GM21529 (cell line): Measurements from ENCODE around the gene TIGAR.

Source experiments
- ATAC-seq: cut with Tn5 transposase; IDR thresholded peaks from one replicate; pipeline ENCODE4 v1.9.1; 2021; ENCODE audit not compliant: unreplicated experiment

The TIGAR gene

GRCh38 chr12:4301932-4302501 is 19.0 kb upstream of the TIGAR start:
- no peak for ATAC-seq

- no peak for ATAC-seq
These were observed 18.1 kb upstream of the TIGAR start for GRCh38 chr12:4302881-4303280.

DNA sequence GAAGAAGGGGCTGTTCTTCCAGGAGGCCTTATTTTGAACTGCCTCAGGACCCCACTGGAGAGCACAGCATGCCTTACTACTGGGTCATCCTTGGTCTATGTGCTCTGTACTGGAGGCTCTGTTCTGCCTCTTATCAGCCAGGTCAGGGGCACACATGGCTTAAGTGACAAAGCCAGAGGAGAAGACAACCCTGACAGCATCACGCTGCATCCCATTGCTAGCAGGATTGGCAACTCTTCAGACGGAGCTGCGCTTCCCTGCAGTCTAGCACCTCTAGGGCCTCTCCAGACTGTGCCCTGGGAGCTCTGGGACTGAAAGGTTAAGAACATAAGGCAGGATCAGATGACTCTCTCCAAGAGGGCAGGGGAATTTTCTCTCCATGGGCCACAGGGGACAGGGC is 17.3 kb upstream of the TIGAR start:
- no peak for ATAC-seq

- ATAC-seq = no peak
These were observed 13.2 kb upstream of the TIGAR start for GRCh38 chr12:4307593-4308333.

DNA sequence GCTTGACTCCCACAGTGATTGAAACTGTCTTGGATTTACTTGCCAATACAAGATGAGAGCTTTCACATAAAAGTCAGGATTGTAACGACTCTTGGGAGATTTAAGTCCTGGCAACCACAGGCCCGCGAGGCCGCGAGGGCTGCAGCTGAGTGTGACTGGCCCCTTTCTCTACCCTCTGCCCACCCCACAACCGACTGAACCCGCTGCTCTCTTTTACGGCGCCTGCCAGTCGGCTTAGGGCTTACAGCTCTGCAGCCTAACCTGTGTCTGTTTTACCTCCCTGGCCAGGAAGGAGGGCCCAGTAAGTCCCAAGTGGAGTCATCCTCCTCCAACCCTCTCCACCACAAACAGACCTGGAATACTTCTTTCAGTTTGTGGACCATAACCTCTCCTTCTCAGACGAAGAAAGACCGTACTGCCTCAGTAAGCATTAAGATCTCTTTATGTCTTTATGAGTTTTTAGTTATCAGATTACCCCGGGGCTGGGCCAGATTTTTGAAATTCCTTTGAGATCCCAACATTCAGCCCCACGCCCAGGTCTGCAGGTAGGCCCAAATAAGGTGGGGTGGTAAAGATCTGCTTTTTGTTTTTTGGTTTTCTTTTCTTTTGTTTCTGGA is 12.6 kb upstream of the TIGAR start:
- no peak for ATAC-seq

DNA sequence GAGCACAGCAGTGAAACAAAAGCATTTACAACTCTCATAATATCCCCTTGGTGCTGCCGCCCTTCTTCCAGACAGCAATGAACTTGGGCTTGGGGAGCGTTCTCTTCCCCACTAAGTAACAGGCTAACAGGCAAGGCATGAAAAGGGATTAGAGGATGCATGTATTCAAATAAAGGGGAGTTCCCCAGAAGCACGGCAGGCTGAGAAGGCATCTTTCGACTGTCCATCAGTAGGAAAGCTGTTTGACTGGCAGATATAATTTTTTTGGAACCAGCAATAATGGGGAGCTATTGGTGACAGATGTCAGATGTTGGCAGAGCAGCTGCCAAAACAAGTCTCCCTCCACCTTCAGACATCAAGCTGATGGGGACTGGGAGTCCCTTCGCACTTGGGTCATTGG is 9.2 kb upstream of the TIGAR start:
- ATAC-seq = no peak

GRCh38 chr12:4312251-4312650 is 8.8 kb upstream of the TIGAR start:
- ATAC-seq = no peak

DNA sequence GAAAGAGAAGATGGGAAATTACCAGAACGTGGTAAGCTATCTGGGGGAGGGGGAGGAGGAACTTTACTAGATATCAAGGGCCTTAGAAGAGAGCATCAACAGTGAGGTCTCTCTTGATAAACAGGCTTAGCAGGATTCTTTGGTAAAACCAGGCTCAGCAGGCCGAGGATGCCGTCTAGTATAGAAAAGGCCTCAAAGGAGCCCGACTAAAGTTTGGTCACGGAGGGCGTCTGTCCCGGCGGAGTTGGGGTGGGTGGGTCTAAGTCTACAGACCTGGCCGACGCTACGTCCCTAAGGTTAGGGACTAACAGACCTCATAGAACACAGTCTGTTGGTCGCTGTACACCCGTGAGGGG is 538 bp upstream of the TIGAR start:
- ATAC-seq = peak; percentile 33

DNA sequence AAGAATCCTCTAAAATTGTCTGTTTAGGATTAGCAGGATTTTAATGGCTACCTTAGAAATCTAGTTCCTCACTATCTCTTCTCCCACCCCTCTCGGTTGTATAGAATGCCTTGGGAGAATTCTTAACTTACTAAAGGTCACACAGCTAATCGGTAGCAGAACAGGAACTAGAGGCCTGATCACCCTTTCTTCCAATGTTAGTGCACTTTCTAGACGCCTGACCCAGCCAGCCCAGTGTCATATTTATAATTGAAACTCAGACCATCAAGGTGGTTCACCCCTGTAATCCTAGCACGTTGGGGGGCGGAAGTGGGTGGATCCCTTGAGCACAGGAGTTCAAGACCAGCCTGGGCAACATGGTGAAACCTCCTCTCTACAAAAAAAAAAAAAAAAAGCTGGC is 1.7 kb downstream of the TIGAR start:
- no peak for ATAC-seq

GRCh38 chr12:4323396-4323795 is 2.4 kb downstream of the TIGAR start:
- no peak for ATAC-seq

- no peak for ATAC-seq
These were observed 3.4 kb downstream of the TIGAR start for GRCh38 chr12:4324366-4324765.

DNA sequence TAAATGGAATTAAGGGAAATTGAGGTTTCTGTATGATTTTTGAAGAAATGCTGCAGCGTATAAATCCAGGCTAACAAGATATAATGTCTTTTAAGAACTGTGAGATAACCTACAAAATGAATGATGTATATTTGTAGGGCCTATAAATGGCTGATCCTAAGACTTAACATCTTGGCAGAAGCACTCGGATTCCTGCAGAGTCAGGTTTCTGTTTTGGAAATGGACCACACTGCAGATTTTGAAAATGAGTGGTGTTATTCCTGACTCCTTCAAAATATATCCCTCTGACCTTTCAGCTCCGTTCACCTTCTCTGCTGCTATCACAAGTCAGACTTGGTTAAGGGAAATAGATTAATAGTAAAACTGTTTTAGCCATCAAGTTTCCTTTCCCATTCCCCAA is 5.0 kb downstream of the TIGAR start:
- ATAC-seq = no peak

- no peak for ATAC-seq
These were observed 6.3 kb downstream of the TIGAR start for GRCh38 chr12:4327293-4327692.

DNA sequence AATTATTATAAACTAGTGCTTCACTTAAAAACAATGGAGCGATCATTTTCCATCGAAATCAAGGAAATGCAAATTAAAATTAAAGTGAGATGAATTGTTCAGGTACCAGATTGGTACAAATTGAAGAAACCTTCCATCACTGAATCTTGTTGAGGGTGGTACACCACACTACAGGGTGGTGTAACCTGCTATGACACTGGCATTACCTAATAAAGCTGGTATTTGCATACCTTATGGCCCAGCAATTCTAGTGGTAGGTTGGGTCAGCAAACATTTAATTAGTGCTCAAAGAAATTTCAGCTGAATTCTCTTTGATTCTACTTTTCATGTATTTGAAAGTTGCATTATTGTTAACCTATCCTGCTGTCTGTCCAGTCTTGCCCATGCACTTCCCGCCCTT is 9.2 kb downstream of the TIGAR start:
- no peak for ATAC-seq

GRCh38 chr12:4331221-4331620 is 10.2 kb downstream of the TIGAR start:
- no peak for ATAC-seq

DNA sequence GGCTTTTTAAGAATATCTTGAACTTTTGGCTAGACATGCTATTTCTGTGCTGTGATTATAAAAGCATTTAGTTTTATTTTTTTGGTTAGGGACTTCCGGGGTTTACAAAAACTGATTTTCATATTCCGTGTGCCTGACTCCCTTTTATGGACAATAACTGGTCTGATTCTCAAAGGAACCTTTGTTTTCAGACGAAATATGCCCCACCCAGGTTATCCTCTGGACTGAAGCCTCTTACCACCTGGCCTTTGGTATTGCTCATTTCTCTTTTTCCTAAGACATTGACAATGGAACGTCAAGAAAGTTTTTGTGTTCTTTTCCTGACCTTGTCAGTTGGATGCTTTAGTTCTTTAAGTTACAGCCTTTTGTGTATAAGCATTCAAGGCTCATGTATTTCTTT is 10.8 kb downstream of the TIGAR start:
- ATAC-seq = no peak

GRCh38 chr12:4346931-4347330 is 25.9 kb downstream of the TIGAR start:
- ATAC-seq = no peak

- no peak for ATAC-seq
These were observed 32.8 kb downstream of the TIGAR start for GRCh38 chr12:4353785-4354208.

- ATAC-seq = no peak
These were observed 34.4 kb downstream of the TIGAR start for GRCh38 chr12:4355156-4356040.

DNA sequence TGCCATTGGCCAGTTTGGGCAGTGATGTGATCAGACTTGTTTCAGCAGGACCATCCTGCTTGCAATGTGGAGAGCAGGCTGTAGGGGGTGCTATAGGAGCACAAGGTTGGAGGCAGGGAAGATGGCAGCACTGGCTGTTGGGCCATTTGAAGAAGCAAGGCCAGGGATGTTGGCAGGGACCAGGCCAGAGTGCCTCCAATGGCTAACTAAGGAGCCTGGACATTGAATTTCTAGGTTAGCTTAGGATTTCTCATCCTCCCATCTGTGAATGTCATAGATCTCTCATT is 35.0 kb downstream of the TIGAR start:
- no peak for ATAC-seq

- ATAC-seq = no peak
These were observed 45.1 kb downstream of the TIGAR start for GRCh38 chr12:4366090-4366489.

GRCh38 chr12:4369548-4369947 is 48.5 kb downstream of the TIGAR start:
- no peak for ATAC-seq
